Astrocyte (in vitro differentiated cells and primary cell): ENCODE measurements around the gene ASB16. TPM values are rescaled to one million over a fixed set of nuclear protein-coding genes. Genes with fewer than 3 reads are reported as not detected.
A peak's percentile ranks its signal among the peaks of the same experiment; 100 is the strongest.

Experiments
- DNase-seq: peaks from one replicate; pipeline ENCODE4 v3.0.0-alpha.2; 2010; ENCODE audit warnings: low read depth
- FAIRE-seq: peaks from 2 replicates; lab custom pipeline; 2011; peaks lifted over from hg19 to GRCh38; lab: Jason Lieb, UNC
- H2AFZ ChIP-seq: 2 replicates; pipeline ENCODE4 v1.6.0; 2012; ENCODE audit warnings: low read depth, low read length, inconsistent platforms
- H3K27ac ChIP-seq: 2 replicates; pipeline ENCODE4 v1.5.1; 2011; ENCODE audit warnings: low read depth, low read length, inconsistent platforms
- H3K27me3 ChIP-seq: 2 replicates; pipeline ENCODE4 v1.6.0; 2011; ENCODE audit warnings: low read length, inconsistent platforms; ENCODE audit not compliant: insufficient read depth
- H3K36me3 ChIP-seq: 2 replicates; pipeline ENCODE4 v1.5.1; 2011; ENCODE audit warnings: low read length, inconsistent platforms; ENCODE audit not compliant: insufficient read depth
- H3K4me1 ChIP-seq: 2 replicates; pipeline ENCODE4 v1.5.1; 2011; ENCODE audit warnings: low read length, inconsistent platforms; ENCODE audit not compliant: insufficient read depth
- H3K4me2 ChIP-seq: 2 replicates; pipeline ENCODE4 v1.6.0; 2012; ENCODE audit warnings: low read length, inconsistent platforms
- H3K4me3 ChIP-seq: 2 replicates; pipeline ENCODE4 v1.5.1; 2011; ENCODE audit warnings: low read depth, mild to moderate bottlenecking, low read length, inconsistent platforms; ENCODE audit not compliant: insufficient read depth
- H3K79me2 ChIP-seq: 2 replicates; pipeline ENCODE4 v1.6.0; 2012; ENCODE audit warnings: mild to moderate bottlenecking, low read length, inconsistent platforms; ENCODE audit not compliant: insufficient read depth
- H3K9ac ChIP-seq: 2 replicates; pipeline ENCODE4 v1.6.0; 2012; ENCODE audit warnings: mild to moderate bottlenecking, low read length, inconsistent platforms
- H3K9me3 ChIP-seq: 2 replicates; pipeline ENCODE4 v1.5.1; 2012; ENCODE audit warnings: low read depth, mild to moderate bottlenecking, low read length, inconsistent platforms; ENCODE audit not compliant: insufficient read depth
- H4K20me1 ChIP-seq: 2 replicates; pipeline ENCODE4 v1.6.0; 2012; ENCODE audit warnings: low read length, inconsistent platforms; ENCODE audit not compliant: insufficient read depth
- H3K27ac Mint-ChIP-seq: one replicate; pipeline ENCODE4 v1.8.0; 2021; ENCODE audit warnings: mild to moderate bottlenecking, mixed read lengths; ENCODE audit not compliant: unreplicated experiment
- H3K27me3 Mint-ChIP-seq: one replicate; pipeline ENCODE4 v1.8.0; 2021; ENCODE audit warnings: low read depth, mixed read lengths; ENCODE audit not compliant: unreplicated experiment
- H3K36me3 Mint-ChIP-seq: one replicate; pipeline ENCODE4 v1.8.0; 2021; ENCODE audit warnings: low read depth, mixed read lengths; ENCODE audit not compliant: unreplicated experiment
- H3K4me1 Mint-ChIP-seq: one replicate; pipeline ENCODE4 v1.8.0; 2021; ENCODE audit warnings: low read depth, mixed read lengths; ENCODE audit not compliant: unreplicated experiment
- H3K4me3 Mint-ChIP-seq: one replicate; pipeline ENCODE4 v1.8.0; 2021; ENCODE audit warnings: mild to moderate bottlenecking, moderate library complexity, mixed read lengths; ENCODE audit not compliant: unreplicated experiment
- H3K9me3 Mint-ChIP-seq: one replicate; pipeline ENCODE4 v1.8.0; 2021; ENCODE audit warnings: mild to moderate bottlenecking, mixed read lengths; ENCODE audit not compliant: unreplicated experiment
- EZH2 ChIP-seq: IDR thresholded peaks from 2 replicates; pipeline ENCODE4 v1.6.1; 2012; ENCODE audit warnings: mild to moderate bottlenecking, low read length, inconsistent platforms; ENCODE audit not compliant: insufficient read depth
- total RNA-seq: library from RNA; stranded (reverse); gene quantifications from 2 replicates; pipeline ENCODE4 v1.2.1, GENCODE V29; 2021
- TF ChIP-seq, protein P1 (sequence below): IDR thresholded peaks from 2 replicates; pipeline ENCODE4 v1.5.1; 2011; ENCODE audit warnings: low read depth, mild to moderate bottlenecking, inconsistent platforms, low read length, moderate library complexity; ENCODE audit not compliant: insufficient read depth

Gene ASB16
- total RNA-seq, 1 donor from 2014 or later = not detected

DNA sequence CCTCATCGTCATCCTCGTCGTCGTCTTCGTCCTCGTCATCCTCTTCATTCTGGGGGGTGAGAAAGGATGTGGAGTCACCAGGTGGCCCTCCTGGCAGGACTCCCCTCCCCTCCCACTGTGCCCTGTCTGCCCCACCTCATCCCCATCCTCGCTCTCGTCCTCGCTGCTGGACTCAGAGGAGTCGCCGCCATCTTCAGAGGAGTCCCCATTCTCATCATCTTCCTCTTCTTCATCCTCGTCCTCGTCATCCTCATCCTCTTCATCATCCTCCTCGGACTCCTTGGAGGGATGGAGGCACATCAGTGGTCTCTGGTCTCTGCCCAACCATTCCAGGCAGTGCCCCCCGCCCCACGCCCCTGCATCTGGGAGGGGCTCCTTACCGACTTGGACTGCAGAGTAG is 36.8 kb downstream of the ASB16 start:
- no peak overlapping the region for H2AFZ ChIP-seq
- Mint-ChIP-seq H3K27ac (no peak overlapping the region), H3K9me3 (no peaks in the 10 kb centered on the region), H3K4me3 (no peak overlapping the region), H3K4me1 (peaks cover 7% of the 10 kb centered on the region), H3K36me3 (peaks cover 11% of the 10 kb centered on the region), H3K27me3 (no peaks in the 10 kb centered on the region)
- no peaks in the 10 kb centered on the region for H3K9me3 ChIP-seq
- DNase-seq = no peak
- H3K4me1 ChIP-seq = peaks cover 29% of the 10 kb centered on the region
- H3K27ac ChIP-seq = no peak overlapping the region
- TF ChIP-seq, protein P1, sequence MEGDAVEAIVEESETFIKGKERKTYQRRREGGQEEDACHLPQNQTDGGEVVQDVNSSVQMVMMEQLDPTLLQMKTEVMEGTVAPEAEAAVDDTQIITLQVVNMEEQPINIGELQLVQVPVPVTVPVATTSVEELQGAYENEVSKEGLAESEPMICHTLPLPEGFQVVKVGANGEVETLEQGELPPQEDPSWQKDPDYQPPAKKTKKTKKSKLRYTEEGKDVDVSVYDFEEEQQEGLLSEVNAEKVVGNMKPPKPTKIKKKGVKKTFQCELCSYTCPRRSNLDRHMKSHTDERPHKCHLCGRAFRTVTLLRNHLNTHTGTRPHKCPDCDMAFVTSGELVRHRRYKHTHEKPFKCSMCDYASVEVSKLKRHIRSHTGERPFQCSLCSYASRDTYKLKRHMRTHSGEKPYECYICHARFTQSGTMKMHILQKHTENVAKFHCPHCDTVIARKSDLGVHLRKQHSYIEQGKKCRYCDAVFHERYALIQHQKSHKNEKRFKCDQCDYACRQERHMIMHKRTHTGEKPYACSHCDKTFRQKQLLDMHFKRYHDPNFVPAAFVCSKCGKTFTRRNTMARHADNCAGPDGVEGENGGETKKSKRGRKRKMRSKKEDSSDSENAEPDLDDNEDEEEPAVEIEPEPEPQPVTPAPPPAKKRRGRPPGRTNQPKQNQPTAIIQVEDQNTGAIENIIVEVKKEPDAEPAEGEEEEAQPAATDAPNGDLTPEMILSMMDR = no peak
- TF ChIP-seq EZH2 = no peak
- H3K4me2 ChIP-seq = no peak overlapping the region
- no peak for FAIRE-seq
- H3K79me2 ChIP-seq = peaks cover 9% of the 10 kb centered on the region
- H3K27me3 ChIP-seq = no peaks in the 10 kb centered on the region
- no peak overlapping the region for H3K9ac ChIP-seq
- peaks cover 21% of the 10 kb centered on the region for H3K36me3 ChIP-seq
- peaks cover 39% of the 10 kb centered on the region for H4K20me1 ChIP-seq
- no peak overlapping the region for H3K4me3 ChIP-seq

DNA sequence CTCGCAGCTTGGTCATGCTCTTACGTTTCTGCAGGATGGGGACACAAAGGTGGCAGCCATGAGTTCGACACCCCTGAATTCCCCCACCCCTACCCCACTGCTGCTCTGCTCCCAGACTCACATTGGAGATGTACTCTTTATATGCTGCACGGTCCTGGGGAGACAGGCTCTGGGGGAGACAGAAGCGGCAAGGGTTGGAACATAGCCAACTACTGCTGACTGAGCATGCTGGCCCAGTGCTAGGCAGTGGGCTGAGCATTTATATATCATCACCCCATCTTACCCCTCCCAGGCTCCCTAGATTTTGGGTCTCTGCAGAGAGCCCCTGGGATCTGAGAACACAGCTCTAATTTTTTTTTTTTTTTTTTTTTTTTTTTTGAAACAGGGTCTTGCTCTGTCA is 37.2 kb downstream of the ASB16 start:
- Histone ChIP-seq H2AFZ (no peak overlapping the region), H3K4me2 (no peak overlapping the region), H3K36me3 (peaks cover 21% of the 10 kb centered on the region), H3K9ac (no peak overlapping the region), H3K4me3 (no peak overlapping the region), H3K9me3 (no peaks in the 10 kb centered on the region), H3K4me1 (peaks cover 29% of the 10 kb centered on the region), H3K27me3 (no peaks in the 10 kb centered on the region), H4K20me1 (peaks cover 39% of the 10 kb centered on the region), H3K27ac (no peak overlapping the region), H3K79me2 (peaks cover 9% of the 10 kb centered on the region)
- FAIRE-seq (no peak), DNase-seq (no peak)
- Mint-ChIP-seq H3K27ac (no peak overlapping the region), H3K9me3 (no peaks in the 10 kb centered on the region), H3K4me3 (no peak overlapping the region), H3K4me1 (peaks cover 7% of the 10 kb centered on the region), H3K36me3 (peaks cover 12% of the 10 kb centered on the region), H3K27me3 (no peaks in the 10 kb centered on the region)
- no peak for TF ChIP-seq EZH2
- TF ChIP-seq, protein P1 = no peak

DNA sequence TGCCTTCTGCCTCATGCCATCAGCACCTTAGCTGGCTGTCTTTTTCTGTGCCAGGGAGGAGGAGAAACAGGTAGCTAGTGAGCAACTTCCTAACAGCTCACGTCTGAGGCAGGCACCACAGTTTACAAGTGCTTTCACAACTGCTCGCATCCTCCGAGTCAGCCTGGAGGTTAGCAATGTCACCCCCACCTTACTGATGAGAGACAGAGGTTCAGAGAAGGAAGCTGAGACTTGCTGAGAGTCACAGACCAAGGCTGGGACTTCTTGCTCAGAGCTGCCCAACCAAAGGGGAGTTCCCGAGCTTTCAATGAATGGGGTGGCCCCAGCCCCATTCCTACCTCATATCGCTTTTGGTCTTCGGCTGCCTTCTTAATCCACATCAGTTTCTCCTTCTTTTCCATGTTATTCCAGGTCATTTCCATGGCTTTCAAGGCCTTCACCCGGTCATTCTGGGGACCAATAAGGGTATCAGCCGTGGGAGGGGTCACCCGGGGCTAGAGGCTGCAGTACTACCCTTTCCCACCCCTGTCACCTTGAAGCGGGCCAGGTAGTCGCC is 39.4 kb downstream of the ASB16 start:
- Histone ChIP-seq H3K9me3 (no peaks in the 10 kb centered on the region), H2AFZ (no peak overlapping the region), H4K20me1 (peaks cover 56% of the 10 kb centered on the region), H3K4me3 (no peak overlapping the region), H3K36me3 (peaks cover 24% of the 10 kb centered on the region), H3K4me2 (peak overlapping the region; percentile 54), H3K79me2 (peaks cover 9% of the 10 kb centered on the region), H3K9ac (peak overlapping the region; percentile 34), H3K27ac (no peak overlapping the region), H3K4me1 (peaks cover 18% of the 10 kb centered on the region), H3K27me3 (no peaks in the 10 kb centered on the region)
- H3K36me3 Mint-ChIP-seq = peaks cover 26% of the 10 kb centered on the region
- H3K27me3 Mint-ChIP-seq = no peaks in the 10 kb centered on the region
- peaks cover 2% of the 10 kb centered on the region for H3K4me1 Mint-ChIP-seq
- no peak overlapping the region for H3K27ac Mint-ChIP-seq
- DNase-seq = no peak
- no peak overlapping the region for H3K4me3 Mint-ChIP-seq
- FAIRE-seq = no peak
- H3K9me3 Mint-ChIP-seq = no peaks in the 10 kb centered on the region
- no peak for TF ChIP-seq EZH2
- TF ChIP-seq, protein P1 = no peak
